ENCODE measurements around the gene UBE2D2.
"Not testable (repeated sequence)": the region's sequence is repeated elsewhere in the genome, so short reads cannot be mapped to it uniquely, and the experiment has no call there.

Gene UBE2D2

GRCh38 chr5:139526309-139527089 lies 34.6 kb upstream of the UBE2D2 start:
- not testable (repeated sequence) for H3K4me3 ChIP-seq (ENCODE audit: low read depth, low read length); H3K27me3 ChIP-seq (ENCODE audit: control insufficient read depth, insufficient read depth, low read length); H3K9me3 ChIP-seq (ENCODE audit: control insufficient read depth, insufficient read depth, low read length); H3K9ac ChIP-seq (ENCODE audit: low read depth, low read length); H3K36me3 ChIP-seq (ENCODE audit: control insufficient read depth, insufficient read depth, low read length)
- H3K4me1 ChIP-seq (ENCODE audit: control insufficient read depth, insufficient read depth, low read length), result peaks cover 28% of the 10 kb centered on the region

GRCh38 chr5:139527090-139527470 lies 34.1 kb upstream of the UBE2D2 start:
- not testable (repeated sequence) for H3K36me3 ChIP-seq (ENCODE audit: control insufficient read depth, insufficient read depth, low read length); H3K9me3 ChIP-seq (ENCODE audit: control insufficient read depth, insufficient read depth, low read length); H3K4me3 ChIP-seq (ENCODE audit: low read depth, low read length); H3K9ac ChIP-seq (ENCODE audit: low read depth, low read length); H3K27me3 ChIP-seq (ENCODE audit: control insufficient read depth, insufficient read depth, low read length)
- H3K4me1 ChIP-seq (ENCODE audit: control insufficient read depth, insufficient read depth, low read length), result peaks cover 28% of the 10 kb centered on the region

GRCh38 chr5:139527896-139528467 lies 33.2 kb upstream of the UBE2D2 start:
- not testable (repeated sequence) for H3K36me3 ChIP-seq (ENCODE audit: control insufficient read depth, insufficient read depth, low read length); H3K4me3 ChIP-seq (ENCODE audit: low read depth, low read length); H3K9ac ChIP-seq (ENCODE audit: low read depth, low read length); H3K27me3 ChIP-seq (ENCODE audit: control insufficient read depth, insufficient read depth, low read length); H3K9me3 ChIP-seq (ENCODE audit: control insufficient read depth, insufficient read depth, low read length)
- peaks cover 28% of the 10 kb centered on the region for H3K4me1 ChIP-seq (ENCODE audit: control insufficient read depth, insufficient read depth, low read length)

- H3K27me3 ChIP-seq (ENCODE audit: control insufficient read depth, insufficient read depth, low read length); H3K36me3 ChIP-seq (ENCODE audit: control insufficient read depth, insufficient read depth, low read length); H3K9me3 ChIP-seq (ENCODE audit: control insufficient read depth, insufficient read depth, low read length); H3K4me3 ChIP-seq (ENCODE audit: low read depth, low read length); H3K9ac ChIP-seq (ENCODE audit: low read depth, low read length): not testable (repeated sequence)
- peaks cover 23% of the 10 kb centered on the region for H3K4me1 ChIP-seq (ENCODE audit: control insufficient read depth, insufficient read depth, low read length)
Observed at GRCh38 chr5:139528695-139529094, 32.4 kb upstream of the UBE2D2 start.

- H3K27me3 ChIP-seq (ENCODE audit: control insufficient read depth, insufficient read depth, low read length); H3K36me3 ChIP-seq (ENCODE audit: control insufficient read depth, insufficient read depth, low read length); H3K4me3 ChIP-seq (ENCODE audit: low read depth, low read length): not testable (repeated sequence)
Observed at GRCh38 chr5:139530079-139530478, 31.1 kb upstream of the UBE2D2 start.

GRCh38 chr5:139531772-139532169 lies 29.4 kb upstream of the UBE2D2 start:
- Histone ChIP-seq H3K27me3 (ENCODE audit: control insufficient read depth, insufficient read depth, low read length) (no peaks in the 10 kb centered on the region), H3K9me3 (ENCODE audit: control insufficient read depth, insufficient read depth, low read length) (no peaks in the 10 kb centered on the region), H3K4me1 (ENCODE audit: control insufficient read depth, insufficient read depth, low read length) (peaks cover 6% of the 10 kb centered on the region), H3K4me3 (ENCODE audit: low read depth, low read length) (no peak overlapping the region), H3K9ac (ENCODE audit: low read depth, low read length) (no peak overlapping the region), H3K36me3 (ENCODE audit: control insufficient read depth, insufficient read depth, low read length) (no peaks in the 10 kb centered on the region)

More at GRCh38 chr5:139530079-139530478, 31.1 kb upstream of the UBE2D2 start:
- H3K9me3 ChIP-seq (ENCODE audit: control insufficient read depth, insufficient read depth, low read length); H3K9ac ChIP-seq (ENCODE audit: low read depth, low read length): not testable (repeated sequence)
- peaks cover 16% of the 10 kb centered on the region for H3K4me1 ChIP-seq (ENCODE audit: control insufficient read depth, insufficient read depth, low read length)

- H3K27me3 ChIP-seq (ENCODE audit: control insufficient read depth, insufficient read depth, low read length), result no peaks in the 10 kb centered on the region
- H3K4me1 ChIP-seq (ENCODE audit: control insufficient read depth, insufficient read depth, low read length), result no peaks in the 10 kb centered on the region
- H3K9ac ChIP-seq (ENCODE audit: low read depth, low read length), result no peak overlapping the region
- no peaks in the 10 kb centered on the region for H3K9me3 ChIP-seq (ENCODE audit: control insufficient read depth, insufficient read depth, low read length)
- H3K4me3 ChIP-seq (ENCODE audit: low read depth, low read length), result peak overlapping the region; percentile 31
- H3K36me3 ChIP-seq (ENCODE audit: control insufficient read depth, insufficient read depth, low read length), result no peaks in the 10 kb centered on the region
Observed at GRCh38 chr5:139543423-139543991, 17.6 kb upstream of the UBE2D2 start.

GRCh38 chr5:139546593-139546992 lies 14.5 kb upstream of the UBE2D2 start:
- not testable (repeated sequence) for H3K9me3 ChIP-seq (ENCODE audit: control insufficient read depth, insufficient read depth, low read length); H3K4me1 ChIP-seq (ENCODE audit: control insufficient read depth, insufficient read depth, low read length); H3K4me3 ChIP-seq (ENCODE audit: low read depth, low read length); H3K9ac ChIP-seq (ENCODE audit: low read depth, low read length); H3K36me3 ChIP-seq (ENCODE audit: control insufficient read depth, insufficient read depth, low read length); H3K27me3 ChIP-seq (ENCODE audit: control insufficient read depth, insufficient read depth, low read length)

- no peaks in the 10 kb centered on the region for H3K36me3 ChIP-seq (ENCODE audit: control insufficient read depth, insufficient read depth, low read length)
- H3K9me3 ChIP-seq (ENCODE audit: control insufficient read depth, insufficient read depth, low read length), result no peaks in the 10 kb centered on the region
- H3K4me3 ChIP-seq (ENCODE audit: low read depth, low read length), result no peak overlapping the region
- H3K4me1 ChIP-seq (ENCODE audit: control insufficient read depth, insufficient read depth, low read length), result no peaks in the 10 kb centered on the region
- H3K9ac ChIP-seq (ENCODE audit: low read depth, low read length), result no peak overlapping the region
- no peaks in the 10 kb centered on the region for H3K27me3 ChIP-seq (ENCODE audit: control insufficient read depth, insufficient read depth, low read length)
Observed at GRCh38 chr5:139549162-139549894, 11.8 kb upstream of the UBE2D2 start.

- not testable (repeated sequence) for H3K9ac ChIP-seq (ENCODE audit: low read depth, low read length); H3K36me3 ChIP-seq (ENCODE audit: control insufficient read depth, insufficient read depth, low read length); H3K27me3 ChIP-seq (ENCODE audit: control insufficient read depth, insufficient read depth, low read length); H3K4me3 ChIP-seq (ENCODE audit: low read depth, low read length); H3K9me3 ChIP-seq (ENCODE audit: control insufficient read depth, insufficient read depth, low read length); H3K4me1 ChIP-seq (ENCODE audit: control insufficient read depth, insufficient read depth, low read length)
Observed at GRCh38 chr5:139550051-139550872, 10.9 kb upstream of the UBE2D2 start.

GRCh38 chr5:139551191-139551889 lies 9.8 kb upstream of the UBE2D2 start:
- Histone ChIP-seq H3K27me3 (ENCODE audit: control insufficient read depth, insufficient read depth, low read length) (no peaks in the 10 kb centered on the region), H3K9ac (ENCODE audit: low read depth, low read length) (no peak overlapping the region), H3K36me3 (ENCODE audit: control insufficient read depth, insufficient read depth, low read length) (no peaks in the 10 kb centered on the region), H3K4me3 (ENCODE audit: low read depth, low read length) (no peak overlapping the region), H3K9me3 (ENCODE audit: control insufficient read depth, insufficient read depth, low read length) (no peaks in the 10 kb centered on the region), H3K4me1 (ENCODE audit: control insufficient read depth, insufficient read depth, low read length) (no peaks in the 10 kb centered on the region)
